K562 (cell line): ENCODE measurements around the gene APOM.

ENCODE experiments used
- CTCF ChIP-seq, 3 experiments: IDR thresholded peaks in 2 of 3; conservative IDR thresholded peaks in 1 of 3; 2 replicates each; pipeline ENCODE4 v1.5.1; 2011 to 2012; ENCODE audit warnings: low read length in 3 of 3, mild to moderate bottlenecking in 3 of 3, control low read depth in 2 of 3, improper control_type of control experiment in 1 of 3, inconsistent platforms in 1 of 3, low read depth in 1 of 3, mixed read lengths in 1 of 3, moderate library complexity in 1 of 3; ENCODE audit not compliant: insufficient read depth in 2 of 3
- DPF2 ChIP-seq: fragments of 450-650 bp; IDR thresholded peaks from 2 replicates; pipeline ENCODE4 v1.6.1; 2016
- EZH2 ChIP-seq: IDR thresholded peaks from 2 replicates; pipeline ENCODE4 v1.6.1; 2012; ENCODE audit warnings: low read depth, mild to moderate bottlenecking, inconsistent platforms, low read length, borderline replicate concordance

- TF ChIP-seq DPF2 (no peak), EZH2 (no peak), CTCF (IDR thresholded peaks at IDR 0.05 in 2 of 3, conservative IDR thresholded peaks at IDR 0.05 in 1 of 3; ENCODE audit: insufficient read depth in 2 of 3, low read depth in 1 of 3, low read length in 3 of 3) (no peak)
Observed at GRCh38 chr6:31607317-31607716, 48.4 kb upstream of the APOM start.
